T-helper 1 cell treated with Interleukin-12 subunit alpha and Interleukin-12 subunit beta and Interleukin-4 antibody, amounts not matched to agents 30 μg/mL and 1 μg/mL, for 36 hours (primary cell): Measurements from ENCODE around the gene TIMM50.
A peak's percentile ranks its signal among the peaks of the same experiment; 100 is the strongest.

Source experiments
- H3K27ac Mint-ChIP-seq: one replicate; pipeline ENCODE4 v1.8.0; 2021; ENCODE audit warnings: mild to moderate bottlenecking, mixed read lengths
- H3K27me3 Mint-ChIP-seq: one replicate; pipeline ENCODE4 v1.8.0; 2021; ENCODE audit warnings: low read depth, mixed read lengths
- H3K36me3 Mint-ChIP-seq: one replicate; pipeline ENCODE4 v1.8.0; 2021; ENCODE audit warnings: low read depth, mixed read lengths
- H3K4me1 Mint-ChIP-seq: one replicate; pipeline ENCODE4 v1.8.0; 2021; ENCODE audit warnings: low read depth, mixed read lengths
- H3K4me3 Mint-ChIP-seq: one replicate; pipeline ENCODE4 v1.8.0; 2021; ENCODE audit warnings: mild to moderate bottlenecking, moderate library complexity, mixed read lengths
- H3K9me3 Mint-ChIP-seq: one replicate; pipeline ENCODE4 v1.8.0; 2021; ENCODE audit warnings: mixed read lengths

The TIMM50 gene

GRCh38 chr19:39501340-39501739 lies 20.7 kb downstream of the TIMM50 start:
- peaks cover 24% of the 10 kb centered on the region for H3K4me1 Mint-ChIP-seq
- H3K27me3 Mint-ChIP-seq, result peaks cover 79% of the 10 kb centered on the region
- H3K9me3 Mint-ChIP-seq, result no peaks in the 10 kb centered on the region
- H3K27ac Mint-ChIP-seq, result no peak overlapping the region
- H3K36me3 Mint-ChIP-seq, result peaks cover 5% of the 10 kb centered on the region
- no peak overlapping the region for H3K4me3 Mint-ChIP-seq

GRCh38 chr19:39502640-39503417 lies 22.2 kb downstream of the TIMM50 start:
- H3K4me3 Mint-ChIP-seq, result peak overlapping the region; percentile 54
- H3K9me3 Mint-ChIP-seq, result no peaks in the 10 kb centered on the region
- H3K27me3 Mint-ChIP-seq, result peaks cover 76% of the 10 kb centered on the region
- peak overlapping the region; percentile 55 for H3K27ac Mint-ChIP-seq
- H3K36me3 Mint-ChIP-seq, result peaks cover 7% of the 10 kb centered on the region
- H3K4me1 Mint-ChIP-seq, result peaks cover 33% of the 10 kb centered on the region

GRCh38 chr19:39506598-39506943 lies 25.9 kb downstream of the TIMM50 start:
- H3K4me3 Mint-ChIP-seq, result peak overlapping the region; percentile 75
- peaks cover 2% of the 10 kb centered on the region for H3K36me3 Mint-ChIP-seq
- no peak overlapping the region for H3K27ac Mint-ChIP-seq
- peaks cover 22% of the 10 kb centered on the region for H3K4me1 Mint-ChIP-seq
- no peaks in the 10 kb centered on the region for H3K9me3 Mint-ChIP-seq
- H3K27me3 Mint-ChIP-seq, result peaks cover 58% of the 10 kb centered on the region

GRCh38 chr19:39506944-39507714 lies 26.5 kb downstream of the TIMM50 start:
- H3K9me3 Mint-ChIP-seq, result no peaks in the 10 kb centered on the region
- peaks cover 60% of the 10 kb centered on the region for H3K27me3 Mint-ChIP-seq
- no peak overlapping the region for H3K27ac Mint-ChIP-seq
- H3K36me3 Mint-ChIP-seq, result peaks cover 2% of the 10 kb centered on the region
- peaks cover 22% of the 10 kb centered on the region for H3K4me1 Mint-ChIP-seq
- H3K4me3 Mint-ChIP-seq, result peak overlapping the region; percentile 75

- no peak overlapping the region for H3K27ac Mint-ChIP-seq
- peaks cover 22% of the 10 kb centered on the region for H3K4me1 Mint-ChIP-seq
- peaks cover 65% of the 10 kb centered on the region for H3K27me3 Mint-ChIP-seq
- H3K4me3 Mint-ChIP-seq, result peak overlapping the region; percentile 72
- no peaks in the 10 kb centered on the region for H3K9me3 Mint-ChIP-seq
- peaks cover 2% of the 10 kb centered on the region for H3K36me3 Mint-ChIP-seq
Observed at GRCh38 chr19:39507715-39508364, 27.2 kb downstream of the TIMM50 start.

GRCh38 chr19:39508629-39509028 lies 28.0 kb downstream of the TIMM50 start:
- Mint-ChIP-seq H3K27me3 (peaks cover 66% of the 10 kb centered on the region), H3K27ac (no peak overlapping the region), H3K9me3 (no peaks in the 10 kb centered on the region), H3K4me1 (peaks cover 17% of the 10 kb centered on the region), H3K36me3 (peaks cover 2% of the 10 kb centered on the region), H3K4me3 (no peak overlapping the region)

- Mint-ChIP-seq H3K4me3 (no peak overlapping the region), H3K4me1 (peaks cover 15% of the 10 kb centered on the region), H3K27me3 (peaks cover 68% of the 10 kb centered on the region), H3K9me3 (no peaks in the 10 kb centered on the region), H3K36me3 (peaks cover 2% of the 10 kb centered on the region), H3K27ac (no peak overlapping the region)
Observed at GRCh38 chr19:39509233-39509632, 28.6 kb downstream of the TIMM50 start.

- H3K4me1 Mint-ChIP-seq, result peaks cover 10% of the 10 kb centered on the region
- no peak overlapping the region for H3K27ac Mint-ChIP-seq
- H3K27me3 Mint-ChIP-seq, result peaks cover 68% of the 10 kb centered on the region
- no peaks in the 10 kb centered on the region for H3K9me3 Mint-ChIP-seq
- no peak overlapping the region for H3K4me3 Mint-ChIP-seq
- no peaks in the 10 kb centered on the region for H3K36me3 Mint-ChIP-seq
Observed at GRCh38 chr19:39512988-39513387, 32.4 kb downstream of the TIMM50 start.

- Mint-ChIP-seq H3K27ac (no peak within 1 kb of the TSS), H3K9me3 (no peaks in the 10 kb centered on the region), H3K4me3 (peak within 1 kb of the TSS; percentile 64), H3K4me1 (peaks cover 8% of the 10 kb centered on the region), H3K36me3 (no peaks in the 10 kb centered on the region), H3K27me3 (peaks cover 59% of the 10 kb centered on the region)
Observed at GRCh38 chr19:39514840-39515550, 34.4 kb downstream of the TIMM50 start, which contains the start of gene SELENOV. TSS of gene SELENOV (plus strand) at chr19:39515139. CDS start at chr19:39515213, 74 bp downstream.

GRCh38 chr19:39515551-39516191 lies 35.0 kb downstream of the TIMM50 start:
- Mint-ChIP-seq H3K9me3 (no peaks in the 10 kb centered on the region), H3K27ac (no peak overlapping the region), H3K36me3 (no peaks in the 10 kb centered on the region), H3K4me3 (peak overlapping the region; percentile 16), H3K27me3 (peaks cover 59% of the 10 kb centered on the region), H3K4me1 (peaks cover 8% of the 10 kb centered on the region)

- Mint-ChIP-seq H3K27ac (no peak overlapping the region), H3K9me3 (no peaks in the 10 kb centered on the region), H3K4me3 (peak overlapping the region; percentile 16), H3K27me3 (peaks cover 59% of the 10 kb centered on the region), H3K36me3 (no peaks in the 10 kb centered on the region), H3K4me1 (peaks cover 8% of the 10 kb centered on the region)
Observed at GRCh38 chr19:39516270-39516669, 35.6 kb downstream of the TIMM50 start.

GRCh38 chr19:39517432-39517831 lies 36.8 kb downstream of the TIMM50 start:
- H3K27me3 Mint-ChIP-seq, result peaks cover 52% of the 10 kb centered on the region

GRCh38 chr19:39518458-39518857 lies 37.8 kb downstream of the TIMM50 start:
- peaks cover 43% of the 10 kb centered on the region for H3K27me3 Mint-ChIP-seq
- peaks cover 8% of the 10 kb centered on the region for H3K4me1 Mint-ChIP-seq
- no peaks in the 10 kb centered on the region for H3K36me3 Mint-ChIP-seq
- H3K9me3 Mint-ChIP-seq, result no peaks in the 10 kb centered on the region
- no peak overlapping the region for H3K27ac Mint-ChIP-seq
- no peak overlapping the region for H3K4me3 Mint-ChIP-seq

More at GRCh38 chr19:39517432-39517831, 36.8 kb downstream of the TIMM50 start:
- peaks cover 8% of the 10 kb centered on the region for H3K4me1 Mint-ChIP-seq
- H3K27ac Mint-ChIP-seq, result no peak overlapping the region
- H3K9me3 Mint-ChIP-seq, result no peaks in the 10 kb centered on the region
- H3K36me3 Mint-ChIP-seq, result no peaks in the 10 kb centered on the region
- no peak overlapping the region for H3K4me3 Mint-ChIP-seq

- Mint-ChIP-seq H3K4me3 (no peak overlapping the region), H3K27me3 (peaks cover 38% of the 10 kb centered on the region), H3K9me3 (no peaks in the 10 kb centered on the region), H3K4me1 (peaks cover 8% of the 10 kb centered on the region), H3K27ac (no peak overlapping the region), H3K36me3 (no peaks in the 10 kb centered on the region)
Observed at GRCh38 chr19:39518975-39519374, 38.3 kb downstream of the TIMM50 start.
